ENCODE measurements around the gene KIAA1755.

Gene KIAA1755

DNA sequence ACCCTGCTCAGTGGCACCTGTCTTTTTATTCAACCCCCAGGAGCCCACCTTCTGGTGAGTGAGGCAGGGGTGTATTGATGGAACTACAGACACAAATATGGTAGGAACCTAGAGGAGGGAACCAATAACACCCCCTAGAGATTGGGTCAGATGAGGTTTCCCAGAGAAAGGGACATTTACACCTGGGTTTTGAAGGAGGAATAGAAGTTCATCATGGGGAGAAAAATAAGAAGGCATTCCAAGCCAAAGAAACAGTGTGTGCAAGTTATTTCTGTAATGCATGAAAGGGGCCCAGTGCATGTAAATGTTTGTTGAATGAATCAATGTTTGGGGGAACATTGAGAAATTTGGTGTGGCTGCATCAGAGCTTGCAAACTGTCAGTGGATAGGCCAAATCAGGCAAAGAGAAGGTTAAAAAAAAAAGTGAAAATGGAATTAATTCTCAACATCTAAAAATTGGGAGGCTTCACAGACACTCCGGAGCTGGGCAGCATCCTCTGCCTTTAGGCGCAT, 11.1 kb upstream of the KIAA1755 start:
- H3K36me3 ChIP-seq (replicated peaks) = no peaks in the 10 kb centered on the region

GRCh38 chr20:38270869-38271605, 10.5 kb upstream of the KIAA1755 start:
- Histone ChIP-seq H3K27me3 (replicated peaks) (no peaks in the 10 kb centered on the region), H3K27ac (peak overlapping the region; percentile 100), H3K36me3 (replicated peaks) (no peaks in the 10 kb centered on the region), H3K4me3 (ENCODE audit: low read depth, low read length) (no peak overlapping the region)
- peak; percentile 97 for DNase-seq
- in situ Hi-C loops (cut with HindIII; ENCODE audit: low pct_ligation_motif_present, low sequenced_read_pairs) = no loop called here
- TF ChIP-seq, protein P1, sequence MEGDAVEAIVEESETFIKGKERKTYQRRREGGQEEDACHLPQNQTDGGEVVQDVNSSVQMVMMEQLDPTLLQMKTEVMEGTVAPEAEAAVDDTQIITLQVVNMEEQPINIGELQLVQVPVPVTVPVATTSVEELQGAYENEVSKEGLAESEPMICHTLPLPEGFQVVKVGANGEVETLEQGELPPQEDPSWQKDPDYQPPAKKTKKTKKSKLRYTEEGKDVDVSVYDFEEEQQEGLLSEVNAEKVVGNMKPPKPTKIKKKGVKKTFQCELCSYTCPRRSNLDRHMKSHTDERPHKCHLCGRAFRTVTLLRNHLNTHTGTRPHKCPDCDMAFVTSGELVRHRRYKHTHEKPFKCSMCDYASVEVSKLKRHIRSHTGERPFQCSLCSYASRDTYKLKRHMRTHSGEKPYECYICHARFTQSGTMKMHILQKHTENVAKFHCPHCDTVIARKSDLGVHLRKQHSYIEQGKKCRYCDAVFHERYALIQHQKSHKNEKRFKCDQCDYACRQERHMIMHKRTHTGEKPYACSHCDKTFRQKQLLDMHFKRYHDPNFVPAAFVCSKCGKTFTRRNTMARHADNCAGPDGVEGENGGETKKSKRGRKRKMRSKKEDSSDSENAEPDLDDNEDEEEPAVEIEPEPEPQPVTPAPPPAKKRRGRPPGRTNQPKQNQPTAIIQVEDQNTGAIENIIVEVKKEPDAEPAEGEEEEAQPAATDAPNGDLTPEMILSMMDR (IDR thresholded peaks at IDR 0.05; ENCODE audit: low read depth, low read length, missing control alignments) = peak; percentile 39

More for the DNA sequence above, 11.1 kb upstream of the KIAA1755 start:
- Histone ChIP-seq H3K27me3 (replicated peaks) (no peaks in the 10 kb centered on the region), H3K27ac (peak overlapping the region; percentile 100), H3K4me3 (ENCODE audit: low read depth, low read length) (no peak overlapping the region)
- DNase-seq = no peak
- in situ Hi-C loops (cut with HindIII; ENCODE audit: low pct_ligation_motif_present, low sequenced_read_pairs) = no loop called here
- TF ChIP-seq, protein P1 (IDR thresholded peaks at IDR 0.05; ENCODE audit: low read depth, low read length, missing control alignments) = no peak

DNA sequence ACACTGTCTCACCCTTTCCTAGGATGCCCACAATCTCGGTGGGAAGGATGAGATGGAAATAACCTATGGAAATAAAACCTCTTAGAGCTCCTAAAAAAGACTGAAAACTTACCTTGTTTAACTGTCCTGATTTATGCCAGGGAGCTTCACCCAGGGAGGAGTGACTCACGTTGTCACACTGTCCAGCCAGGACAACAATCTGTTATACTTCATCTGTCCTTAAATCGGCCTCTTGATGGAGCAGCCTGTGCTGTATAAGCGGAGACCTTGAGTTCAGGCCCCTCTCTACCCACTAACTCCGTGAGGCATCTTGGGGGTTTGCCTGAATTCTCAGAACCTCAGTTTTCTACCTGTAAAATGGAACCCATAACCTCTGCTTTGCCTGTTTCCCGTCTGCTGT, 9.2 kb upstream of the KIAA1755 start:
- in situ Hi-C loops (cut with HindIII; ENCODE audit: low pct_ligation_motif_present, low sequenced_read_pairs) = no loop called here

DNA sequence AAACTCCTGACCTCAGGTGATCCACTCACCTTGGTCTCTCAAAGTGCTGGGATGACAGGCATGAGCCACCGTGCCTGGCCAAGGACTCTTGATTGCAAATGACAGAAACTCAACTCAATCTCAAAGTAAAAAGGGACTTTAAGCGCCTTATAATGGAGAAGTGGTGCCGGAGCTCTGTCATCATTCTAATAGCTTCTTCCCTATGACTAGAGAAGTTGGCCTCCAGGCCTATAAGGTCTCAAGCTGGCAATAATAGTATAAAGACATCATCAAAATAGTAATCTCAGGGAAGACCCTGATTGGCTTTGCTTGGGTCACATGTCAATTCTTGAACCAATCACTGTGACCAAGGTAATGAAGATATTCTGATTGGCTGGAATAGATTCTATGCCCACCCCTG, 8.5 kb upstream of the KIAA1755 start:
- TF ChIP-seq, protein P1 (IDR thresholded peaks at IDR 0.05; ENCODE audit: low read depth, low read length, missing control alignments) = no peak
- no peak overlapping the region for H3K4me3 ChIP-seq (ENCODE audit: low read depth, low read length)
- H3K36me3 ChIP-seq (replicated peaks) = no peaks in the 10 kb centered on the region
- no peak for DNase-seq
- in situ Hi-C loops (cut with HindIII; ENCODE audit: low pct_ligation_motif_present, low sequenced_read_pairs) = no loop called here
- no peak overlapping the region for H3K27ac ChIP-seq
- H3K27me3 ChIP-seq (replicated peaks) = no peaks in the 10 kb centered on the region

More for the DNA sequence above, 9.2 kb upstream of the KIAA1755 start:
- Histone ChIP-seq H3K27ac (peak overlapping the region; percentile 100), H3K36me3 (replicated peaks) (no peaks in the 10 kb centered on the region), H3K27me3 (replicated peaks) (no peaks in the 10 kb centered on the region), H3K4me3 (ENCODE audit: low read depth, low read length) (no peak overlapping the region)
- TF ChIP-seq, protein P1 (IDR thresholded peaks at IDR 0.05; ENCODE audit: low read depth, low read length, missing control alignments) = no peak
- DNase-seq = no peak

GRCh38 chr20:38267901-38268514, 7.5 kb upstream of the KIAA1755 start:
- Histone ChIP-seq H3K36me3 (replicated peaks) (no peaks in the 10 kb centered on the region), H3K27me3 (replicated peaks) (no peaks in the 10 kb centered on the region), H3K4me3 (ENCODE audit: low read depth, low read length) (no peak overlapping the region), H3K27ac (no peak overlapping the region)
- in situ Hi-C loops (cut with HindIII; ENCODE audit: low pct_ligation_motif_present, low sequenced_read_pairs) = no loop called here
- no peak for DNase-seq
- TF ChIP-seq, protein P1 (IDR thresholded peaks at IDR 0.05; ENCODE audit: low read depth, low read length, missing control alignments) = no peak

All from brain microvascular endothelial cell (primary cell).